Upper lobe of left lung (tissue), 6 donors: ENCODE results near the gene XXYLT1. TPM values are rescaled to one million over a fixed set of nuclear protein-coding genes. Genes with fewer than 3 reads are reported as not detected.
A peak's percentile ranks its signal among the peaks of the same experiment; 100 is the strongest.

Source experiments
- ATAC-seq, 2 donors: fragments of 200-7000 bp; cut with Tn5 transposase; one replicate each; pipeline ENCODE4 v1.9.1; 2022; ENCODE audit warnings: mild to moderate bottlenecking in 2 of 2, moderate library complexity in 2 of 2; ENCODE audit not compliant: low FRiP score in 2 of 2
- DNase-seq, 2 donors: peaks; one replicate each; pipeline ENCODE4 v3.0.0-alpha.2; 2019 to 2020
- H3K27ac ChIP-seq, 4 donors: fragments of 200-600 bp; sonication (generic); one replicate each; pipeline ENCODE4 v1.5.1; 2016 to 2019
- H3K27me3 ChIP-seq, 4 donors: fragments of 200-600 bp; sonication (generic); one replicate each; pipeline ENCODE4 v1.5.1; 2017 to 2019
- H3K36me3 ChIP-seq, 4 donors: fragments of 200-600 bp; sonication (generic); one replicate each; pipeline ENCODE4 v1.5.1; 2016 to 2019
- H3K4me1 ChIP-seq, 4 donors: fragments of 200-600 bp; sonication (generic); one replicate each; pipeline ENCODE4 v1.5.1; 2018 to 2019
- H3K4me3 ChIP-seq, 4 donors: fragments of 200-600 bp; sonication (generic); one replicate each; pipeline ENCODE4 v1.5.1; 2017 to 2019; ENCODE audit warnings: mild to moderate bottlenecking in 2 of 4, moderate library complexity in 1 of 4
- H3K9me3 ChIP-seq, 4 donors: fragments of 200-600 bp; sonication (generic); one replicate each; pipeline ENCODE4 v1.5.1; 2018 to 2019
- EP300 ChIP-seq, 4 donors: sonication (generic); formaldehyde crosslinking; IDR thresholded peaks; one replicate each; pipeline ENCODE4 v1.5.1; 2017; ENCODE audit warnings: antibody characterized with exemption in 4 of 4, control low read depth in 2 of 4
- POLR2A ChIP-seq, 4 donors: fragments of 450-650 bp; IDR thresholded peaks; one replicate each; pipeline ENCODE4 v1.5.1; 2016 to 2017; ENCODE audit warnings: antibody characterized with exemption in 4 of 4, mild to moderate bottlenecking in 2 of 4
- POLR2AphosphoS5 ChIP-seq, 2 donors: sonication (generic); formaldehyde crosslinking; IDR thresholded peaks; one replicate each; pipeline ENCODE4 v1.5.1; 2017; ENCODE audit warnings: antibody characterized with exemption in 2 of 2
- WGBS, 2 donors: methylation state at CpG; one replicate each; pipeline ENCODE4 v1.1.5; 2017 to 2018; 5-methylcytosine and 5-hydroxymethylcytosine counted together
- total RNA-seq, 6 donors: library from RNA; depleted of rRNA in 4 of 6; stranded (reverse); fragments of >200 nt in 4 of 6; gene quantifications; one replicate each; pipeline versions ENCODE4 v1.1.0 to v1.2.1, GENCODE V29; 2016 to 2021
- TF ChIP-seq, protein P1 (sequence below), 6 experiments: fragments of 450-650 bp in 4 of 6; fragments of 200-600 bp in 2 of 6; sonication (generic) in 2 of 6; IDR thresholded peaks; one replicate each; pipeline ENCODE4 v1.5.1; 2016 to 2019; ENCODE audit warnings: antibody characterized with exemption in 6 of 6
- donor health status: DM: no; HTN: no; CAD: no; lungs with moderate emphysema.
- donor health status: DM: no; HTN: yes; CAD: no; lungs with severe emphysema.

The XXYLT1 gene
- total RNA-seq, 6 donors from 2014 or later = 6.3 to 9.6 (median 8.6) TPM

DNA sequence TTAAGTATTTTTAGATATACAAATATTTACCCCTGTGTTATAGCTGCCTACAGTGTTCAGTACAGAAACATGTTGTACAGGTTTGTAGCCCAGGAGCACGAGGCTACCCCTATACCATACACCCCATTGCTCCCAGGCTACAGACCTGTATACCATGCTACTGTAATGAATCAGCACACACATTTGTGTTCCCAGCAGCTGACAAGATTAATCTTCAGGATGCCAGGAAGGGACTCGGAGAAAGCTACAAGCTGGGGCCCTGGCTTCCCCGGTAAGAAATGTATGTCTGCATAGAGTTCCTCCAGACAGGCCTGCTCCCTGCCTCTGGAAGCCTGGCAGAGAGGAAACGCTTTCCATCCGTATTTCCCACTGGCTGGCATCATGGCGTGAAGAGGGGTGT is 136.5 kb downstream of the XXYLT1 start:
- 81 to 91% methylated on average over 6 of the region's 6 CpGs for WGBS, 2 donors

DNA sequence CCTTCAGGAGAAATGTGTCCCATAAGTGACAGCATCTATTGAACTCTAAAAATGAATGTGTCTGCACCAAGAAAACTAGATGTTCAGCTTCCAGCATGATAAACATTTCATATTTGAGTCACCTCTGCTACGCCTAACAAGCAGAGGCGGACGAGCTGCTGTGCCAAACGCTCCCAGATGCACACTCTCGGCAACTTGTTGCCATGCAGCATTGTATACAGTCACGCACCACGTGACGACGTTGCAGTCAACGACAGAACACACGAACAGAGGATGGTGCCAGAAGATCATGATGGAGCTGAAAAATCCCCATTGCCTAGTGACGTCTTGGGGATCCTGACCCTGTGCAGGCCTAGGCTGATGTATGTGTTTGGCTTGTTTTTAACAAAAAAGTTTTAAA is 137.5 kb downstream of the XXYLT1 start:
- DNase-seq (peak in 1 of 2 donors; percentile 38), ATAC-seq (peak in 1 of 2 donors; percentile 59)

More for the DNA sequence above, 136.5 kb downstream of the XXYLT1 start:
- Histone ChIP-seq H3K27ac (no peak overlapping the region), H3K4me1 (no peaks in the 10 kb centered on the region), H3K27me3 (no peaks in the 10 kb centered on the region), H3K36me3 (no peaks in the 10 kb centered on the region), H3K9me3 (no peaks in the 10 kb centered on the region), H3K4me3 (no peak overlapping the region)
- ATAC-seq (no peak), DNase-seq (no peak)
- TF ChIP-seq POLR2A (IDR thresholded peaks at IDR 0.05) (no peak), EP300 (IDR thresholded peaks at IDR 0.05) (no peak), POLR2AphosphoS5 (IDR thresholded peaks at IDR 0.05) (no peak)
- TF ChIP-seq, protein P1, sequence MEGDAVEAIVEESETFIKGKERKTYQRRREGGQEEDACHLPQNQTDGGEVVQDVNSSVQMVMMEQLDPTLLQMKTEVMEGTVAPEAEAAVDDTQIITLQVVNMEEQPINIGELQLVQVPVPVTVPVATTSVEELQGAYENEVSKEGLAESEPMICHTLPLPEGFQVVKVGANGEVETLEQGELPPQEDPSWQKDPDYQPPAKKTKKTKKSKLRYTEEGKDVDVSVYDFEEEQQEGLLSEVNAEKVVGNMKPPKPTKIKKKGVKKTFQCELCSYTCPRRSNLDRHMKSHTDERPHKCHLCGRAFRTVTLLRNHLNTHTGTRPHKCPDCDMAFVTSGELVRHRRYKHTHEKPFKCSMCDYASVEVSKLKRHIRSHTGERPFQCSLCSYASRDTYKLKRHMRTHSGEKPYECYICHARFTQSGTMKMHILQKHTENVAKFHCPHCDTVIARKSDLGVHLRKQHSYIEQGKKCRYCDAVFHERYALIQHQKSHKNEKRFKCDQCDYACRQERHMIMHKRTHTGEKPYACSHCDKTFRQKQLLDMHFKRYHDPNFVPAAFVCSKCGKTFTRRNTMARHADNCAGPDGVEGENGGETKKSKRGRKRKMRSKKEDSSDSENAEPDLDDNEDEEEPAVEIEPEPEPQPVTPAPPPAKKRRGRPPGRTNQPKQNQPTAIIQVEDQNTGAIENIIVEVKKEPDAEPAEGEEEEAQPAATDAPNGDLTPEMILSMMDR (IDR thresholded peaks at IDR 0.05) = no peak

DNA sequence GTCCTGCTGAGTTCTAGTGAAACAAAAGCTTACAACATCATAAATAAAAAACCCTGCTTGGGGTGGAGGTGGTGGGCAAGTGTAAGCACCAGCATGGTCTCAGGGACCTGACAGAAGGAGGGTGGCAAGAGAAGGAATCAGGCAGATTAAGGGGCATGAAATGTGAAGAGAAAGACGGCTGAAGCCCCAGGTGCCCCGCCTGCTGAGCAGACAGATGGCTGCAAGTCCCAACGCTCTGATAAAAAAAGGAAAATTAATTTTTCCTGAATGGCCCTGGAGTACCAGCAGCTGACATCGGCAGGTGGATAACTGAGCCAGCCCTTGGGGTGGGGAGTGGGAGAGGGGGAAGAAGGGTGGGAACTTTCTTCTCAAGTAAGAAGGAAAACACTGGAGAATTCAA is 137.9 kb downstream of the XXYLT1 start:
- Histone ChIP-seq H3K27ac (no peak overlapping the region), H3K36me3 (no peaks in the 10 kb centered on the region), H3K4me1 (no peaks in the 10 kb centered on the region), H3K9me3 (no peaks in the 10 kb centered on the region), H3K4me3 (no peak overlapping the region), H3K27me3 (no peaks in the 10 kb centered on the region)
- DNase-seq = no peak
- TF ChIP-seq POLR2A (IDR thresholded peaks at IDR 0.05) (no peak), EP300 (IDR thresholded peaks at IDR 0.05) (no peak), POLR2AphosphoS5 (IDR thresholded peaks at IDR 0.05) (no peak)
- TF ChIP-seq, protein P1 (IDR thresholded peaks at IDR 0.05) = no peak
- 87 to 90% methylated on average over 4 of the region's 4 CpGs for WGBS, 2 donors
- ATAC-seq = no peak

More for the DNA sequence above, 137.5 kb downstream of the XXYLT1 start:
- Histone ChIP-seq H3K27ac (no peak overlapping the region), H3K27me3 (no peaks in the 10 kb centered on the region), H3K4me1 (no peaks in the 10 kb centered on the region), H3K36me3 (no peaks in the 10 kb centered on the region), H3K9me3 (no peaks in the 10 kb centered on the region), H3K4me3 (no peak overlapping the region)
- WGBS, 2 donors = 73 to 79% methylated on average over 12 of the region's 12 CpGs
- TF ChIP-seq, protein P1 (IDR thresholded peaks at IDR 0.05) = no peak
- TF ChIP-seq POLR2AphosphoS5 (IDR thresholded peaks at IDR 0.05) = no peak

DNA sequence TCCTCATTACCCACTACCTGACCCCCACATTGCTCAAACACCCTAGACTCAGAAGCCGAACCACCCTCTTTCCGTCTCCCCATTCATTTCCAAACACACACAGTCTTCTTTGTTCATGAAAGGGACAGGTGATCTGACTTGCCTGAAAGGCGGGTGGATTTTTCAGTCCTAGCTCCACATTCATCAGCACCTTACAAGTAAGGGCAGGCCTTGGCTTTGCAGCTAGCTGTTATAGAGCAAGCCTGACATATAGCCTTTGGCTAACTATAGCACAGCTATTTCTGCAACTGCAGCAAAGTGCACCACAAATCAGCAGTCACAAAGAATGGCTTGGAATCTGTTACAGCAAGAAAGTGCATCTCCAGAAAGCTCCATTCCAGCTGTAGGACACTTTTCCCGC is 139.8 kb downstream of the XXYLT1 start:
- Histone ChIP-seq H3K27me3 (no peaks in the 10 kb centered on the region), H3K9me3 (no peaks in the 10 kb centered on the region), H3K4me1 (no peaks in the 10 kb centered on the region), H3K27ac (no peak overlapping the region), H3K36me3 (no peaks in the 10 kb centered on the region), H3K4me3 (no peak overlapping the region)
- ATAC-seq = no peak
- no peak for TF ChIP-seq EP300 (IDR thresholded peaks at IDR 0.05)
- no peak for TF ChIP-seq POLR2AphosphoS5 (IDR thresholded peaks at IDR 0.05)
- TF ChIP-seq POLR2A (IDR thresholded peaks at IDR 0.05) = no peak
- TF ChIP-seq, protein P1 (IDR thresholded peaks at IDR 0.05) = no peak
- WGBS, 2 donors = 99% methylated on average over 4 of the region's 4 CpGs
- DNase-seq = no peak

DNA sequence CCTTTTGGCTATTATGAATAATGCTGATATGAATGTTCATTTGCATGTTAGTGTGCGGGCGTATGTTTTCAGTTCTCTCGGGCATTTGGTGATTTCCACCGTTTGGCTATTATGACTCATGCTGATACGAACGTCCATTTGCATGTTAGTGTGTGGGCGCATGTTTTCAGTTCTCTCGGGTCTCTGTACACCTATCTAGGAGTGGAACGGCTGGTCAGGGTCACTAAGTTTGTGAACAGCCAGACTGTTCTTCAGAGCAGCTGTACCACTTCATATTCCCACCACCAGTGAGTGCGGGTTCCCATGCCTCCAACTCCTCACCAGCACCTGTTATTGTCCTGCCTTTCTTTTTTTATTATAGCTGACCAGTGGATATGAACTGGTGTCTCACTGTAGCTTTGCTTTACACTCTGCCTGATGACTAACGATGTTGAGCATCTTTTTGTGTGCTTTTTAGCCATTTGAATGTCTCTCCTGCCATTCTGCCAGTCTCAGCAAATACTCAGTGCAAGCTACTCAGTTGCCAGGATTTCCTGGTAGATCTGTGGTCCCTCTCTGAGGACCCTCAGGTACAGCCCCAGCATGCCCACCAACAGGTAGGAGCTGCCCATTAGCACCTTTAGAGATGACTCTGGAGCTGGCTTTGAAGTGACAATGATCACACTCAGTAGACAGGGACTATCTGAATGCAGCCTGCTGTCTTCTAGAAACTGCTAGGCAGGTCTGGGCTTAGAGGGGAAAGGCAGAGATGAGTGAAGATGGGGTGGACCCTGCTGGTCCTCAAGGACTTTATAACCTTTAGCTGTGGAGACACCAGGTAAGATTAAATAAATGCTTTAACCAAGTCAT is 141.1 kb downstream of the XXYLT1 start:
- Histone ChIP-seq H3K4me3 (no peak overlapping the region), H3K36me3 (no peaks in the 10 kb centered on the region), H3K4me1 (no peaks in the 10 kb centered on the region), H3K9me3 (no peaks in the 10 kb centered on the region), H3K27ac (no peak overlapping the region), H3K27me3 (no peaks in the 10 kb centered on the region)
- DNase-seq (no peak), ATAC-seq (no peak)
- 81 to 91% methylated on average over 11 of the region's 11 CpGs for WGBS, 2 donors
- TF ChIP-seq, protein P1 (IDR thresholded peaks at IDR 0.05) = no peak
- TF ChIP-seq POLR2A (IDR thresholded peaks at IDR 0.05) (no peak), POLR2AphosphoS5 (IDR thresholded peaks at IDR 0.05) (no peak), EP300 (IDR thresholded peaks at IDR 0.05) (no peak)
